GM12873 (cell line): ENCODE results near the gene COMP.

Experiments
- CTCF ChIP-seq: IDR thresholded peaks from 2 replicates; pipeline ENCODE4 v1.5.1; 2012; ENCODE audit warnings: low read depth, mild to moderate bottlenecking, moderate library complexity, low read length, control low read depth; ENCODE audit not compliant: insufficient read depth; ENCODE audit errors: missing control alignments

COMP gene

GRCh38 chr19:18809149-18809868, 18.2 kb upstream of the COMP start:
- TF ChIP-seq CTCF: no peak

GRCh38 chr19:18807861-18808331, 16.8 kb upstream of the COMP start:
- no peak for TF ChIP-seq CTCF

GRCh38 chr19:18804643-18805042, 13.5 kb upstream of the COMP start:
- TF ChIP-seq CTCF: no peak

GRCh38 chr19:18804139-18804601, 13.1 kb upstream of the COMP start:
- TF ChIP-seq CTCF: no peak

- TF ChIP-seq CTCF: no peak
Measured at GRCh38 chr19:18803550-18804138, 12.5 kb upstream of the COMP start.

- TF ChIP-seq CTCF: no peak
Measured at GRCh38 chr19:18802354-18802753, 11.2 kb upstream of the COMP start.

GRCh38 chr19:18800636-18801035, 9.5 kb upstream of the COMP start:
- no peak for TF ChIP-seq CTCF
